ENCODE results near the gene SLC38A11.
"Not testable (repeated sequence)": the region's sequence is repeated elsewhere in the genome, so short reads cannot be mapped to it uniquely, and the experiment has no call there.

The SLC38A11 gene

GRCh38 chr2:164954954-164955701, at the start of gene SLC38A11:
SLC38A11 (minus strand) TSS chr2:164955525; CDS start chr2:164955247, 278 bp downstream.
- no peak for DNase-seq
- in situ Hi-C loops (cut with MboI; ENCODE audit: low pct_unique_long_range_greater_than_20kb, low sequenced_read_pairs): no loop called here

- no peak for DNase-seq
- in situ Hi-C loops (cut with MboI; ENCODE audit: low pct_unique_long_range_greater_than_20kb, low sequenced_read_pairs): no loop called here
Measured at GRCh38 chr2:165003443-165004130, 48.3 kb upstream of the SLC38A11 start.

- DNase-seq: no peak
- in situ Hi-C loops (cut with MboI; ENCODE audit: low pct_unique_long_range_greater_than_20kb, low sequenced_read_pairs): no loop called here
Measured at GRCh38 chr2:165002638-165003037, 47.3 kb upstream of the SLC38A11 start.

- DNase-seq; in situ Hi-C loops (cut with MboI; ENCODE audit: low pct_unique_long_range_greater_than_20kb, low sequenced_read_pairs): not testable (repeated sequence)
Measured at GRCh38 chr2:164994664-164995299, 39.5 kb upstream of the SLC38A11 start.

GRCh38 chr2:164993287-164994016, 38.1 kb upstream of the SLC38A11 start:
- DNase-seq: no peak
- in situ Hi-C loops (cut with MboI; ENCODE audit: low pct_unique_long_range_greater_than_20kb, low sequenced_read_pairs): no loop called here

DNA sequence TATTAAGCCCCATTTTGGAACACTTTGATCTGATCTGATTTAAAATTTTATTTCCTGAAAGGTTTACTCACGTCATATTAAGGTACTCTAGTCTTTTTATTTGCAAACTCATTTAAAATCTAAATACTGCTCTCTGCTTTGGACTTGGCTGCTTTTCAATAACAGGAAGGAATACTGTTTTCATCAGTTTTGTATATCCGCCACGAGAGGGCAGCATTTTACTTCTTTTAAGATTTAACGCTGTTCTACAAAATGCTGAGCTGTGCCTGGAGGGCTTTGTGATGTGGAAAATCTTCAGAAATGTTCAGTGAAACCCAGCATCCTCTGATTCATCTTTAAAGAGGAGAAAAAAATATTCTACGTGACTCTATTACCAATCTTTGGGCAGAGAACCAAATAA, 37.5 kb upstream of the SLC38A11 start:
- in situ Hi-C loops (cut with MboI; ENCODE audit: low pct_unique_long_range_greater_than_20kb, low sequenced_read_pairs): no loop called here
- DNase-seq: peak; percentile 50

DNA sequence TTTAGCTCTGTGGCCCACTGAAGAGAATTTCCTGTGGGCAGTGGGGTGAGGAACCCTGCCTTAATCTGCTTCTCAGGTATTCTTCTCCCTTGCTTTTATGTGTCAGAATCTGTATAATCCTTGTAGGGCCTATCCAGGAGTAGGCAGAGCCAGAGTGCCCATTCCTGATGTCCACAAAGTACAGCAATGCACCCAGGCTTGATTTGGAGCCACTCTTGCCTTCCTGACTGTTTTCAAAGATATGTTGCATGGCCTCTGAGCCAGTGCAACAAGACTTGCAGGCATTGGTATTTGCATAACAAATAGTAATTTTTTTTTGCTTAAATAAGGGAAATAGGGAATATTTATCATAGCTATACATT, 36.7 kb upstream of the SLC38A11 start:
- DNase-seq; in situ Hi-C loops (cut with MboI; ENCODE audit: low pct_unique_long_range_greater_than_20kb, low sequenced_read_pairs): not testable (repeated sequence)

DNA sequence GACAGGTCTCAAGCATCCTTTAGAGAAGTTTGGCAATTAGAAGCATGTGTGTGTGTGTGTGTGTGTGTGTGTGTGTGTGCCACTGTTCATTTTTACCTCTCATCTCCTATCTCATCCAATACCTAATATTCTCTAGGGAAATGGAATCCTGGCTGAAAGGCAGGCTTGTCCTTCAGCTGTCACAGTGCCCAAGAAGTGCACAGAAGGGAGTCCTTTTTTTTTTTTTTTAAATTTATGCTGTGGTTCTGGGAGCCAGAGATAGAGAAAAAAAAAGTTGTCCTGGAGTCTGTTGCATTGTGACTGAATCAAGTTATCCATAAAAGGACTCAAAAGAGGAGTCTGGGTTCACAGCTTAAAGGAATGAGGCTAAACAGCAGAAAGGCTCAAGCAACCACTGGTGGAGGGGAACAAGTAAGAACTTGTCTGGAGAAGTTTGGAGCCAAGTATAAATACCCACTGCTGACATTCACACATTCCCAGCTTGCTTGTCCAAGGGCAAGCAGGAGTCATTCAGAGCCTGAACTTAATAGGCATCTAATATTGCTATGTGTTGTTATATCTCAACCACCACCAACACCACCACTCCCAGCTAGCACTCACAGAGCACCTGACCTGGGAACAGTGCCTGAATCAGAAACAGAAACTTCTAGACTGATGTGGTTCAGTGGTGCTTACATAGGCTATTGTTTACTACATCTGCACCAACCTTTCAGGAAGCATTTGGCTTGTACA, 36.2 kb upstream of the SLC38A11 start:
- DNase-seq: peak; percentile 1
- in situ Hi-C loops (cut with MboI; ENCODE audit: low pct_unique_long_range_greater_than_20kb, low sequenced_read_pairs): not testable (repeated sequence)

- in situ Hi-C loops (cut with MboI; ENCODE audit: low pct_unique_long_range_greater_than_20kb, low sequenced_read_pairs); DNase-seq: not testable (repeated sequence)
Measured at GRCh38 chr2:164990953-164991352, 35.6 kb upstream of the SLC38A11 start.

GRCh38 chr2:164988805-164989204, 33.5 kb upstream of the SLC38A11 start:
- DNase-seq; in situ Hi-C loops (cut with MboI; ENCODE audit: low pct_unique_long_range_greater_than_20kb, low sequenced_read_pairs): not testable (repeated sequence)

DNA sequence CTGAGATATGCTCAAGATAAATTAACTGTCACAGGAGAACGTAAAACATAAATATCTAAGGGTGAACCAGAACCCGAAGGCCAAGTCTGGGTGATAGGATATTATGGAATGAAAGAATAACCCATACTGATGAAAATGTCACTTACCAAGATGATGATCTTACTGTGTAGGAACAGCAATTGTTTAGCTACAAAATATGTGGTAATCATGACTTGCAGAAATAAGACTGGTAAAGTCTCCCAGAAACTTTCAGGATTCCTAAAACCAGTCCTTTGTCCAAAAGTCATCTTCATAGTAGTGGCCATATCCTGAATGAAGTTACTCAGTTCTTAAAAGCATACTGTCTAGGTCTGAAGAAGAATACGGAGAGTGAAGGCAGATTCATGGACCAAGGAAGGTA, 30.7 kb upstream of the SLC38A11 start:
- in situ Hi-C loops (cut with MboI; ENCODE audit: low pct_unique_long_range_greater_than_20kb, low sequenced_read_pairs); DNase-seq: not testable (repeated sequence)

- DNase-seq: no peak
- in situ Hi-C loops (cut with MboI; ENCODE audit: low pct_unique_long_range_greater_than_20kb, low sequenced_read_pairs): no loop called here
Measured at GRCh38 chr2:164984428-164984827, 29.1 kb upstream of the SLC38A11 start.

- in situ Hi-C loops (cut with MboI; ENCODE audit: low pct_unique_long_range_greater_than_20kb, low sequenced_read_pairs): no loop called here
- DNase-seq: no peak
Measured at GRCh38 chr2:164981217-164981990, 26.1 kb upstream of the SLC38A11 start.

DNA sequence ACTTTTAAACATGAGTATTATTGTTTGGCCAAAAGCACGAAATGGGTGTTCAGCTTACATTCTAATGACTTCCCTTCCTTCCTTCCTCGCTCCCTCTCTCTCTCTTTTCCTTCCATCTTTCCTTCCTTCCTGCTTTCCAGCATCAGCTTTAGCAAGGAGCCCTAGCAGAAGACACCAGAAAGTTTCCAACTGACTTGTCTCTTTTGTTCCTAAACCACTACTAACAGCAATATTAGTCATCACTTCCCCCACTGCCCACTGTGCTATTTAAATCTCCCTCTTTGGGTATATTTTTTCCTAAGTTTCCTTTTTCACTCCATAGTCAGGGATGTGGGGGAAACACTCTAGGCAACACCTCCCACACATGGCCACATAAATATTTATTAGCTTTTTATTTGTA, 25.4 kb upstream of the SLC38A11 start:
- in situ Hi-C loops (cut with MboI; ENCODE audit: low pct_unique_long_range_greater_than_20kb, low sequenced_read_pairs); DNase-seq: not testable (repeated sequence)

DNA sequence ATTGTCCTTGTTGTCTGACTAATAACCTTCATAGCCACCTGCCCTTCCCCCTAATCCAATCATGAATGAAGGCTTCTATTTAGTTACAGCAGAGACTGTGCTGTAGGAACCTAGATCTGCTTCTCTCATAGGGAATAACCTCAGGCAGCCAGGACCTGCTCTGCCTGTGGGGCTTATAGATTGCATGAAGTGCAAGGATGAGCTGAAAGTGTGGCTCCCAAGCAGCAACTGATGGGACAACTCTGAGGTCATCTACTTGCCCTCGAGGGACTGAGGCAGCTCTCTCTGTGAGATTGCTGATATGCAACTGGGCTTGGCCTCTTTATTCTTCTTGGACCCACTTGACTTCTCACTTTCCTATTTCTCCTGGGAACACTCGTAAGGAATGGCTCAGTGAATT, 23.8 kb upstream of the SLC38A11 start:
- no peak for DNase-seq
- in situ Hi-C loops (cut with MboI; ENCODE audit: low pct_unique_long_range_greater_than_20kb, low sequenced_read_pairs): no loop called here

GRCh38 chr2:164976875-164977470, 21.6 kb upstream of the SLC38A11 start:
- DNase-seq; in situ Hi-C loops (cut with MboI; ENCODE audit: low pct_unique_long_range_greater_than_20kb, low sequenced_read_pairs): not testable (repeated sequence)

DNA sequence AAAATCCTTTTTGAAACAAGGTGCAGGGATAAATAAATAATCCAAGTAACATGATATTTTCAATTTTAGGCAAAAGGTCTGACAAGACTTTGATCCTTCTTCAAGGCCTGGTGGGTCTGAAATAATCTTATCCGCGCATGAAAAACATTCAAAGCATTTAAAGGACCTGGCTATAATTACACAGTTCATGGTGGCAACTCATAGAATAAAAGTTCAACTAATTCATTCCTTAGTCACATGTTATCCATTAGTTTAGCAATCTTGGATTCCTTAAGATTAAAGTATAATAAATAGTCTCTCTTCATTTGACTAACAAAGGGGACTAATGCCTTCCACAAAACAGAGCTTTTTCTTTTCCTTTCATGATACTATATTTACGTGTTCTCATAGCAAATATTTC, 21.0 kb upstream of the SLC38A11 start:
- in situ Hi-C loops (cut with MboI; ENCODE audit: low pct_unique_long_range_greater_than_20kb, low sequenced_read_pairs): no loop called here
- no peak for DNase-seq

DNA sequence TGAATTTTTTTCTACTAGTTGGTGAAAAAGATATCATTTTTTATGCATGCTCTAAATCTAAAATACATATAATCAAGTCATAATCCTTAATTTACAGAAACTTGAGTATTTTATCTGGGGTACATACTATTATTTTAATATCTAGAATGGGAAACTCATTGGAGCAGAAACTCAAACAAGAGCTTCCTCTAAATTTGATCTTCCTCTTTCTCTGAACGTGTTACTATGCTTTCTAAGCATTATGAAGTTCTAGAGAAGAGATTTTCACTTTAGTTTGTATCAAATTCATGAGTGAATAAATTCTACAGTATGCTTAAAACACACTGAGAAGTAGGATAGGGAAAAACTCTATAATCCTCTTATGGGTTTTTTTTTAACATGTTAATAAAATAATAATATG, 20.6 kb upstream of the SLC38A11 start:
- in situ Hi-C loops (cut with MboI; ENCODE audit: low pct_unique_long_range_greater_than_20kb, low sequenced_read_pairs): no loop called here
- no peak for DNase-seq

Data from KBM-7 (cell line).